ENCODE measurements around the gene KCNQ1.

KCNQ1 gene

GRCh38 chr11:2574043-2574552 is 129.3 kb downstream of the KCNQ1 start:
- DNase-seq: no peak

DNA sequence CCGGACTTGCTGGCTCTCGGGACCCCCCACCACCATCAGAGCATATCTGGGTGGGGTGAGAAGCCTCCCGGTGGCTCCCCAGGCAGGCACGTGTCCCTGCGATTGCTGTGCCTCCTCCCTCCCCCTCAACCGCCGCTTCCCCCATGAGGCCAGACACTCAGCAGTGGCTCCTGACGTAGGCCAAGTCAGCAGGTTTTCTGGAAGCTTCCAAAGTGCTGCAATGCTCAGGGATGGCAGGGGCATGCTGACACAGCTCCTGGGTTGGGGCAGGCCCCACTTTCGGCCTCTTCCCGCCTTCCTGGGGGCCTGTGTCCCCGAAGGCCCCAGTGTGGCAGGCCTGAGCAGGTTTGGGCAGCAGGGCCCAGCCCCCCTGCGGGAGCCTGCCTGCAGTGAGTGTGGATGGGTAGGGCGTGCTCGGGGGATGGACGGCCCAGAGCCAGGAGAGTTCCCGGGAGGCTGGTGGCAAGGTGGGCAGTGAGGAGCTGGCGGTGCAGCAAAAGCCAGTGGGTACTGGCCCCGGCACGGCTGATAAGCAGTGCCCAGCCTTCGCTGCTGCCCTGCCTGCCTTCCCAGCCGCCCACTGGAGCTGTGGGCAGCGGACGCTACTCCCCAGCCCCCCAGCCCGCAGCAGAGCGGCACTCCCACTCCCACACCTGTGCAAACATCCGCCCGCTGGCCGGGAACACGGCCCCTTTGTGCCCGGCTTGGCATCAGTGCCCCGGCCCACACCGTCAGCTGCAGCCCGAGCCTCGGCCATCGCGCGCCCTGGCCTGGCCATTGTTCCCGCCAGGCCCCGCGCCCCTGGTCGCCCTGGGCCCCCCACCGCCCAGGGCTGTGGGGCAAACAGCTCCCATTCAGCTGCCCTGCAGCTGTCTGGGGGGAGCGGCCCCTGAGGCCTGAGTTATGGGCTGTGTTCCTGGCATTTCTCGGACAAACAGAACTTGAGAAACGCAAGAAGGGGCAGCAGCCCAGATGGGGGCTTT is 130.0 kb downstream of the KCNQ1 start:
- no peak for DNase-seq

GRCh38 chr11:2575591-2576051 is 130.8 kb downstream of the KCNQ1 start:
- no peak for DNase-seq

DNA sequence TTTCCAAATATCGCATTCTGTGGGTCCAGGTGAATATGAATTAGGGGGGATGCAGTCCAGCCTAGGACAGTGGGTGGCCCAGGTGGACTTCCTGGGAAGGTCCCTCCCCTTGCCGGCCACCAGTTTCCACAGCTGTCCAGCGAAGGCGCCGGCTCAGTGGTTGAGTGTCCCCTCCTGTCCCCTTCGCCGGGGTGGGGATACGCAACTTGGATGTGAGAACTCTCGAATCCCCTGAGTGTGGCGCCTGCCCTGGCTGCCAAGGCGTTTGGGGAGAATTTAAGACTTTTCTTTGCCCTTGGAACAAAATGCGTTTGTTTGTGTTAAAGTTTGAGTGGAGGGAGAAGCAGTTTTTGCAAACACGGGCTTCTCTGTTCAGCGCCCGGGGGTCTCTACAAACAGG is 131.3 kb downstream of the KCNQ1 start:
- DNase-seq: no peak

- no peak for DNase-seq
Observed at GRCh38 chr11:2576549-2576948, 131.7 kb downstream of the KCNQ1 start.

DNA sequence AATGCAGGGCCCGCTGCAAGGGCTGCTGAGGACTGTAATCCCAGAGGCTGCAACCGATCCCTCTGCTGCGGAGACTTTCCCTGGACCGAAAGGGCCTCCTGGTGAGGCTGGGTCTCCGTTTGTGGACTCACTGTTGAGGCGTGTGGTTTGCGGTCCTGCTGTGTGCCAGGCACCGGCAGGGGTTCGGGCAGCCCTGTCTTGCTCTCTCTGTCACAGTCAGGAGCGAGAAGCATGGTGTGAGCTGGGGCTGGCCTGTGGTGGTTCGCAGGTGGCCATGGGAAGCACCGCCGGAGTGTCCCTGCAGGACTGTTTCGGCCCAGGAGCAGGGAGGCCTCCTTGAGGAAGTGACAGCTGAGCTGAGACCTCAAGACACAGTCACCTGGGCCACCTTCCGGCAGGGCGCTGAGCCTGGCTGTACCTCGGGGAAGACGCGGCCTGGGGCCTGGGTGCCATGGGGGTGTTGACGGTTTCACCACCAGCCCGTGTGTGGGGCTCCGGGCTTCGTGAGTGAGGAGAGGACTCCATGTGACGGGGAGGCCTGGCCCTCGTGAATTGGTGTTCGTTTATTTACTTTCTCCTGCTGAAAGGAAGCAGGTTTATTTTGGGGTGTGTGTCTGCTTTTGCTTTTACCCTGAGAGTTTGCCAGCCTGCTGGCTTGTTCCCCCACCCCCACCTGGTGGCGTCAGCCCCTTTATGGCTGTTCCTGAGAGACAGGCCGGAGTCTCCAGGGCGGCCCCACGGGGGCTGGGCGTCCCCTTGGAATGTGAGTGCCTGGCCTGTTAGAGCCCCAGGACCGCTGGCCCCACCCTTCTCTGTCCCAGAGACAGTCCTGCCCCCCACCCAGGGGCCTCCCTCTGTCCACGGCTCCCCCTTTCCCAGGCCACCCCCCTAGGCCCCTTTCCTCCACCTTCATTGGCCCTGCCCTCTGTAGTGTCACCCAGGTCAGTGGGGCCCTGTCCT is 132.5 kb downstream of the KCNQ1 start:
- DNase-seq: no peak

- no peak for DNase-seq
Observed at GRCh38 chr11:2577991-2578928, 133.5 kb downstream of the KCNQ1 start.

DNA sequence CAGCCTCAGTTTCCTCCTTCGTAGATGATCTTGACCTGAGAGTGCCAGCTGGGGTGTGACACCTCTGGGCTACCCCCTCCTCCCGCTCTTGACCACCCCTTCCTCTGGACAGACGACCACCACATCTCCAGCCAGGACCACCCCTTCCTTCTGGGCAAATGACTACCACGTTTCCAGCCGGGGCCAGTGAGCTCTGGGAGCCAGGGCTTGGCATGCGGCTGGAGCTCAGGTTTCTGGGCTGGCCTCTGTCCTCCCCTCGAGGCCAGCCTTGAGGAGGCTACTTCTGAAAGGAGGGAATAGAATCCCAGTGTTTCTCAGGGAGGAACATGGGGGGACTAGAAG is 134.1 kb downstream of the KCNQ1 start:
- DNase-seq: no peak

- no peak for DNase-seq
Observed at GRCh38 chr11:2579315-2580060, 134.7 kb downstream of the KCNQ1 start.

GRCh38 chr11:2580061-2580421 is 135.2 kb downstream of the KCNQ1 start:
- no peak for DNase-seq

DNA sequence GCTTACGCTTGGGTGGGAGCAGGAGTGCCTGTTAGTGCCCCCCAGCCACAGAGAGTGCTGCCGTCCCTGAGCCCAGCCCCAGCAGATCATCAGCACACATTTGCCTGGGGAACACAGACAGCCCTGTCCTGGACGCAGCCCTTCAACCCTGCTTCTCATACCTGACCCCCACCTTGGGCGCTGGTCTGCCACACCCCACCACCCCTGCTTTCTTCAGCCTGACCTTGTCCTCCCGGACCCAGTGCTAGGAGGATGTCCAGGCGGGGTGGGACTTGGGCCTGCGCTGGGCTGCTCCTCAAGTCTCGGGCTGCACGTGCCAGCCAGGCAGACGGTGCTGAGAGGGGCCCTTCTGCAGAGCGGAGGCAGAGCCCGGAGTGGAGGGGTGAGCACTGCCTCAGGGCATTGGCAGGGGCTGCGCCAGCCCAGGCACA is 135.8 kb downstream of the KCNQ1 start:
- no peak for DNase-seq

GRCh38 chr11:2581151-2581930 is 136.5 kb downstream of the KCNQ1 start:
- no peak for DNase-seq

GRCh38 chr11:2581931-2582350 is 137.1 kb downstream of the KCNQ1 start:
- DNase-seq: no peak

DNA sequence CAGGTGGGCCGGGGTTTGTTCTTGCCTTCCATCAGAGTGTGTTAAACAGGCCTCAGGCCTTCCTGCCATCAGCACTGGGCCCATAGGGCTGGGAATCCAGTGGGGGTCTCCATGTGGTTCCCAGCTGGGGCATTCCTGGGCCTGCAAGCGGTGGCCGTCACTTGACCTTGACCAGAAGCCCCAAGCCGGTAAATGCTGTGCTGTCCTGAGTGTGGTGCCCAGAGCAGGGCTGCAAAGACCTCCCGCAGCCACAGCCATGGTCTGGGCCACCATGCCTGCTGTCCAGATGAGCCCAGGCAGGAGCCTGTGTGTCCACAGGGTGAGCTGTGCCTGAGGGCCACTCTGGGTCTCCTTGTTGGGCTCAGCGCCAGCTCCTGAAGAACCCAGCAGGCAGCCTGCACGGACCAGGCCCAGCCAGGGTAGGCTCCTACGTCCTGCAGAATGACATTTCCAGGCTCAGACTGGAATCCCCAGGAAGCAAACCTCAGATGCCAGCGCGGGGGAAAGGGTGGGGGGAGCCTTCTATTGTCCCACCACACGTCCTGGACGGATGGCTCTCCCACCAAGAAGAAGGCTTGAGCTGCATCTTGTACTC is 137.6 kb downstream of the KCNQ1 start:
- no peak for DNase-seq

- DNase-seq: no peak
Observed at GRCh38 chr11:2582946-2583604, 138.3 kb downstream of the KCNQ1 start.

DNA sequence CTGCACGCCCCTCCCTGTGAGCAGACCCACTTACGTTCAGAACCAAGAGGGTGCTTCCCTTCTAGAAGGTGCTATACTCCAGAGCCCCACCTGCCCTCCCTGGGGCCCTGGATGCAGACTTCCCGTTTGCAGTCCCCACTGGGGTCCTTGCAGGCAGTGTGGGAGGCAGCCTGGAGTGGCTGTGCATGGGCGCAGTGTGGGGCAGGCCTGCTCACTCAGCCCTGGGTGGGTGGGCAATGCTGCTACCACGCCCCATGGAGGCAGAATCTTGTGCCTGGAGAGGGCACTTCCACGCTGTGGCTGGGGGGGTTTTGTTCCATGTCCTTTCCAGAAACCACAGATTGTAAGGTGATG is 138.8 kb downstream of the KCNQ1 start:
- no peak for DNase-seq

GRCh38 chr11:2584434-2584811 is 139.6 kb downstream of the KCNQ1 start:
- no peak for DNase-seq

- DNase-seq: no peak
Observed at GRCh38 chr11:2584812-2585565, 140.2 kb downstream of the KCNQ1 start.

DNA sequence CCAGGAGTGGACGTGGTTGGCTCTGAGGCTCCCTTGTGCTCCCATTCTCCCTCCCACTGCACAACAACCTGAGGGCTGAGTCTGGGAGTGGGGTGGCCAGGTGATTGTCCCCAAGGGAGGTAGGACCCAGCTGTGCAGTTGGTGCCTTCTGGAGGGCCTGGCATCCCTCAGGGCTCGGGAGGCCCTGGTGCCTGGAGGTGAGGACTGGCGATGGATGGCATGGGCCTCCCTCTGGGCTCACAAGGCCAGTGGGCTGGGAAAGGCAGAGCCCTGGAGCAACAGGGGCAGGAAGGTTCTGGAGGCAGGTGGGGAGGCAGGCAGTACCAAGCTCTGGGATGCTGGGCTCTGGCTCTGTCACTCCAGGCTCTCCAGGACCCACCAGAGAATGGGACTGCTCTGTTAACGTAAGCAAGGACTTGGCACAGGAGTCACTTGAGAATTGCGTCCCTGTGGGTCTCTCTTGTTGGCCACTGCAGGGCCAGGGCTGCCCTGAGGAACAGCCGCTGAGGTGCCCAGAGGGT is 140.8 kb downstream of the KCNQ1 start:
- no peak for DNase-seq

Data from NCI-H187 (cell line).